H1 (cell line): ENCODE measurements around the gene PHLPP1. TPM values are rescaled to one million over a fixed set of nuclear protein-coding genes. Genes with fewer than 3 reads are reported as not detected.

Experiments used
- CTCF ChIA-PET: fragments of 300-600 bp; sonication (Branson Sonifier 250); formaldehyde crosslinking; loops from one replicate; lab custom pipeline; 2021; ENCODE audit not compliant: partially characterized antibody; lab: Charles Lee
- POLR2A ChIA-PET: fragments of 300-600 bp; sonication (Branson Sonifier 250); formaldehyde crosslinking; loops from one replicate; lab custom pipeline; 2021; ENCODE audit warnings: inconsistent platforms; ENCODE audit not compliant: partially characterized antibody; lab: Charles Lee
- DNase-seq, 2 experiments: peaks; one replicate each; pipeline versions ENCODE4 v3.0.0 to v3.0.0-alpha.2; 2010 to 2022; ENCODE audit warnings: low spot score in 2 of 2, low read depth in 1 of 2, mixed read lengths in 1 of 2
- FAIRE-seq: peaks from 2 replicates; lab custom pipeline; 2011; peaks lifted over from hg19 to GRCh38; lab: Jason Lieb, UNC
- H2AFZ ChIP-seq: 2 replicates; pipeline ENCODE4 v1.8.1; 2012; ENCODE audit warnings: low read length, inconsistent platforms
- H2AK5ac ChIP-seq: 2 replicates; pipeline ENCODE4 v1.6.1; 2013; ENCODE audit warnings: low read depth, low read length
- H2BK120ac ChIP-seq: replicated peaks from 2 replicates; pipeline ENCODE3; 2013; ENCODE audit warnings: low read depth, low read length, inconsistent platforms
- H2BK12ac ChIP-seq: 2 replicates; pipeline ENCODE4 v1.6.1; 2013; ENCODE audit warnings: low read depth, low read length
- H2BK15ac ChIP-seq: 2 replicates; pipeline ENCODE4 v1.6.1; 2013; ENCODE audit warnings: low read length
- H2BK20ac ChIP-seq: 2 replicates; pipeline ENCODE4 v1.6.1; 2013; ENCODE audit warnings: low read length
- H2BK5ac ChIP-seq: 2 replicates; pipeline ENCODE4 v1.6.1; 2013; ENCODE audit warnings: low read depth, low read length
- H3K14ac ChIP-seq: 2 replicates; pipeline ENCODE4 v1.6.1; 2013; ENCODE audit warnings: inconsistent platforms; ENCODE audit not compliant: insufficient read length
- H3K18ac ChIP-seq: 2 replicates; pipeline ENCODE4 v1.6.1; 2013; ENCODE audit warnings: low read length; ENCODE audit errors: extremely low read depth
- H3K23ac ChIP-seq: 2 replicates; pipeline ENCODE4 v1.6.1; 2013; ENCODE audit warnings: inconsistent platforms; ENCODE audit not compliant: insufficient read length
- H3K23me2 ChIP-seq: 2 replicates; pipeline ENCODE4 v1.6.1; 2013; ENCODE audit warnings: low read depth, low read length
- H3K27ac ChIP-seq: 2 replicates; pipeline ENCODE4 v1.6.1; 2011; ENCODE audit warnings: low read depth, low read length, inconsistent platforms
- H3K27me3 ChIP-seq, 4 experiments: replicated peaks in 1 of 4; 1 replicate in 1 of 4; 2 replicates in 3 of 4; pipeline versions ENCODE4 v1.6.1 to v1.8.1; 2011 to 2013; ENCODE audit warnings: low read length in 3 of 4, mild to moderate bottlenecking in 3 of 4, inconsistent platforms in 2 of 4, mixed read lengths in 2 of 4, moderate library complexity in 1 of 4; ENCODE audit not compliant: control insufficient read depth in 3 of 4, insufficient read depth in 3 of 4; ENCODE audit errors: extremely low read depth in 1 of 4
- H3K36me3 ChIP-seq, 4 experiments: 2 replicates each; pipeline versions ENCODE4 v1.6.1 to v1.8.1; 2011 to 2013; ENCODE audit warnings: mild to moderate bottlenecking in 4 of 4, low read length in 3 of 4, moderate library complexity in 2 of 4, control low read depth in 1 of 4, inconsistent platforms in 1 of 4; ENCODE audit not compliant: insufficient read depth in 4 of 4, control insufficient read depth in 2 of 4
- H3K4ac ChIP-seq: replicated peaks from 2 replicates; pipeline ENCODE3; 2013; ENCODE audit warnings: low read length, low read depth, mixed read lengths, inconsistent platforms; ENCODE audit not compliant: insufficient read length
- H3K4me1 ChIP-seq, 4 experiments: replicated peaks in 1 of 4; 1 replicate in 1 of 4; 2 replicates in 3 of 4; pipeline versions ENCODE4 v1.6.1 to v1.8.1; 2011 to 2013; ENCODE audit warnings: low read length in 3 of 4, inconsistent platforms in 2 of 4, mixed read lengths in 1 of 4; ENCODE audit not compliant: insufficient read depth in 4 of 4, control insufficient read depth in 3 of 4
- H3K4me2 ChIP-seq, 2 experiments: 2 replicates each; pipeline versions ENCODE4 v1.6.1 to v1.8.1; 2011 to 2013; ENCODE audit warnings: low read depth in 2 of 2, low read length in 2 of 2, control low read depth in 1 of 2, inconsistent platforms in 1 of 2, mild to moderate bottlenecking in 1 of 2; ENCODE audit not compliant: insufficient read depth in 1 of 2
- H3K4me3 ChIP-seq, 4 experiments: fragments of 200-600, 300-600 bp in 1 of 4; sonication (generic), shearing (Covaris generic), sonication (Bioruptor Twin) in 1 of 4; 2 replicates each; pipeline versions ENCODE4 v1.5.1 to v1.8.1; 2011 to 2016; ENCODE audit warnings: low read length in 4 of 4, low read depth in 3 of 4, control low read depth in 2 of 4, inconsistent platforms in 2 of 4, mild to moderate bottlenecking in 2 of 4, mixed read lengths in 1 of 4, moderate library complexity in 1 of 4; ENCODE audit not compliant: insufficient read depth in 2 of 4; ENCODE audit errors: extremely low read depth in 1 of 4
- H3K56ac ChIP-seq: replicated peaks from 2 replicates; pipeline ENCODE3; 2013; ENCODE audit warnings: low read depth, mild to moderate bottlenecking, mixed read lengths, low read length, inconsistent platforms; ENCODE audit not compliant: insufficient read length
- H3K79me1 ChIP-seq: 2 replicates; pipeline ENCODE4 v1.6.1; 2013; ENCODE audit warnings: low read depth, low read length, control low read depth
- H3K79me2 ChIP-seq, 2 experiments: 2 replicates each; pipeline versions ENCODE4 v1.6.1 to v1.8.1; 2012 to 2013; ENCODE audit warnings: low read length in 2 of 2, mild to moderate bottlenecking in 2 of 2, inconsistent platforms in 1 of 2; ENCODE audit not compliant: insufficient read depth in 2 of 2, control insufficient read depth in 1 of 2
- H3K9ac ChIP-seq, 4 experiments: replicated peaks in 1 of 4; 1 replicate in 1 of 4; 2 replicates in 3 of 4; pipeline versions ENCODE4 v1.6.1 to v1.8.1; 2011 to 2013; ENCODE audit warnings: low read depth in 3 of 4, low read length in 3 of 4, control low read depth in 2 of 4, mild to moderate bottlenecking in 2 of 4, moderate library complexity in 2 of 4, inconsistent platforms in 1 of 4; ENCODE audit errors: extremely low read depth in 1 of 4
- H3K9me3 ChIP-seq, 2 experiments: 2 replicates each; pipeline versions ENCODE4 v1.6.1 to v1.8.1; 2012 to 2013; ENCODE audit warnings: mild to moderate bottlenecking in 2 of 2, moderate library complexity in 2 of 2, control low read depth in 1 of 2, inconsistent platforms in 1 of 2, low read depth in 1 of 2, low read length in 1 of 2, mixed read lengths in 1 of 2; ENCODE audit not compliant: insufficient read depth in 2 of 2
- H4K20me1 ChIP-seq, 2 experiments: replicated peaks in 1 of 2; 2 replicates each; pipeline versions ENCODE3 to v1.8.1; 2011 to 2013; ENCODE audit warnings: inconsistent platforms in 2 of 2, low read length in 2 of 2, mild to moderate bottlenecking in 1 of 2; ENCODE audit not compliant: insufficient read depth in 2 of 2, control insufficient read depth in 1 of 2
- H4K5ac ChIP-seq: 2 replicates; pipeline ENCODE4 v1.6.1; 2013; ENCODE audit warnings: low read length, low read depth, mixed read lengths, inconsistent platforms; ENCODE audit not compliant: insufficient read length
- H4K8ac ChIP-seq: 2 replicates; pipeline ENCODE4 v1.8.0; 2013; ENCODE audit warnings: mild to moderate bottlenecking, moderate library complexity, low read length, inconsistent platforms; ENCODE audit not compliant: insufficient read depth; ENCODE audit errors: extremely low read depth
- H4K91ac ChIP-seq: replicated peaks from 2 replicates; pipeline ENCODE3; 2013; ENCODE audit warnings: low read length, mixed read lengths, inconsistent platforms; ENCODE audit not compliant: insufficient read length
- BACH1 ChIP-seq: IDR thresholded peaks from 2 replicates; pipeline ENCODE4 v1.6.1; 2012; ENCODE audit warnings: low read length, improper control_type of control experiment
- CBX8 ChIP-seq: fragments of 300-800, 300-1000 bp; sonication (generic); IDR thresholded peaks from 2 replicates; pipeline ENCODE4 v1.7.1; 2016; ENCODE audit warnings: low read depth, low read length, borderline replicate concordance
- JUN ChIP-seq: IDR thresholded peaks from 2 replicates; pipeline ENCODE4 v1.6.1; 2011; ENCODE audit warnings: low read depth, mild to moderate bottlenecking, improper control_type of control experiment, low read length
- NANOG ChIP-seq: IDR thresholded peaks from 2 replicates; pipeline ENCODE4 v1.6.1; 2011; ENCODE audit warnings: low read length, low read depth, mild to moderate bottlenecking, inconsistent platforms; ENCODE audit not compliant: insufficient read depth, poor library complexity, severe bottlenecking
- NRF1 ChIP-seq: IDR thresholded peaks from 2 replicates; pipeline ENCODE4 v1.6.1; 2011; ENCODE audit warnings: mild to moderate bottlenecking, low read depth, low read length, improper control_type of control experiment
- POLR2A ChIP-seq, 2 experiments: IDR thresholded peaks; 1 replicate in 1 of 2; 2 replicates in 1 of 2; pipeline ENCODE4 v1.6.1; 2011; ENCODE audit warnings: low read depth in 2 of 2, low read length in 2 of 2, mild to moderate bottlenecking in 2 of 2; ENCODE audit errors: control extremely low read depth in 1 of 2
- RAD21 ChIP-seq, 2 experiments: IDR thresholded peaks in 1 of 2; conservative IDR thresholded peaks in 1 of 2; 2 replicates each; pipeline ENCODE4 v1.6.1; 2011; ENCODE audit warnings: low read depth in 2 of 2, low read length in 2 of 2, improper control_type of control experiment in 1 of 2, inconsistent platforms in 1 of 2, mild to moderate bottlenecking in 1 of 2, moderate library complexity in 1 of 2
- SIX5 ChIP-seq: IDR thresholded peaks from 2 replicates; pipeline ENCODE4 v1.6.1; 2011; ENCODE audit warnings: mild to moderate bottlenecking, low read depth, low read length
- SP2 ChIP-seq: IDR thresholded peaks from 2 replicates; pipeline ENCODE4 v1.6.1; 2012; ENCODE audit warnings: mild to moderate bottlenecking, low read length, inconsistent platforms
- TBP ChIP-seq: IDR thresholded peaks from 2 replicates; pipeline ENCODE4 v1.6.1; 2011; ENCODE audit warnings: low read depth, low read length, improper control_type of control experiment
- WGBS, 2 experiments: shearing (Covaris generic) in 1 of 2; methylation state at CpG; one replicate each; pipeline versions ENCODE4 v1.1.6 to v1.1.7; 2013 to 2015; ENCODE audit warnings: low lambda C conversion rate in 2 of 2, mixed read lengths in 2 of 2, inconsistent platforms in 1 of 2, low coverage in 1 of 2, missing lambda C conversion rate in 1 of 2; ENCODE audit not compliant: insufficient replicate concordance in 2 of 2, insufficient coverage in 1 of 2, insufficient read length in 1 of 2; ENCODE audit errors: extremely low coverage in 1 of 2, missing lambda C conversion rate in 1 of 2; 5-methylcytosine and 5-hydroxymethylcytosine counted together
- polyA plus RNA-seq, 7 experiments: library from polyadenylated mRNA; depleted of rRNA in 3 of 7; stranded (reverse) in 5 of 7; unstranded in 2 of 7; fragments of >200 nt in 5 of 7; fragments of 200-250 nt in 2 of 7; gene quantifications; 1 replicate in 5 of 7; 2 replicates in 1 of 7; 4 replicates in 1 of 7; pipeline versions ENCODE4 v1.2.1 to v1.2.3, GENCODE V29; 2011 to 2013; ENCODE audit warnings: missing spikeins in 2 of 7, mixed read lengths in 2 of 7
- total RNA-seq: library from RNA; stranded (reverse); fragmentation: NEBNext Ultra II Directional; extraction: Animal tissue kit (Norgen Biotek cat#: 25700); gene quantifications from 2 replicates; pipeline ENCODE4 v1.2.1, GENCODE V29; 2021
- TF ChIP-seq, protein P1 (sequence below): IDR thresholded peaks from 2 replicates; pipeline ENCODE4 v1.6.1; 2012; ENCODE audit warnings: low read length, inconsistent platforms
- TF ChIP-seq, protein P2 (sequence below): IDR thresholded peaks from 2 replicates; pipeline ENCODE4 v1.6.1; 2012; ENCODE audit warnings: inconsistent platforms

PHLPP1 gene
- total and polyA plus RNA-seq, 2 of the 8 experiments (the other 6 are each of a cell fraction or from before 2014, with no cell fraction given) = 28.0 to 66.3 TPM

DNA sequence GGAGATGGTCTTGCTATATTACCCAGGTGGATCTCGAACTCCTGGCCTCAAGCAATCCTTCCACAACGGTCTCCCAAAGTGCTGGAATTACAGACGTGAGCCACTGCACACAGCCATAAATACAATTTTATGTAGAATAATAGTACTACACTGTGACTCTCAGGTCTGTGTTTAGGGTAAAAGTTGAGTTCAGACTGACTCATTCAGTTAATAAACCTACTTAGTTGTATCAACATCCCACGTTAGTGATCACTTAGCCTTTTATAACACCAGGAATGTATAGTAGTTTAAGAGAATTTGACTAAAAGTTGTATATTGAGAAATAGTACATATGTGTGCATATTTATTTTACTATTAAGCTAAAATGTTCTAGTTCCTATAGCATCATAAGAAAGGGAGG lies 237.5 kb downstream of the PHLPP1 start:
- H3K27ac ChIP-seq = no peak overlapping the region
- H3K56ac ChIP-seq = no peak overlapping the region
- no peak overlapping the region for H2BK20ac ChIP-seq
- no peak overlapping the region for H4K8ac ChIP-seq
- no peaks in the 10 kb centered on the region; a peak in 1 of 4 replicates for H3K79me2 ChIP-seq
- no peak overlapping the region for H2AK5ac ChIP-seq
- H3K9ac ChIP-seq = no peak overlapping the region
- DNase-seq (no peak), FAIRE-seq (no peak)
- H4K5ac ChIP-seq = no peak overlapping the region
- H2BK15ac ChIP-seq = no peak overlapping the region
- H2BK120ac ChIP-seq = no peak overlapping the region
- H3K9me3 ChIP-seq = no peaks in the 10 kb centered on the region
- H3K79me1 ChIP-seq = no peaks in the 10 kb centered on the region
- H3K23me2 ChIP-seq = no peaks in the 10 kb centered on the region
- H3K27me3 ChIP-seq = no peaks in the 10 kb centered on the region
- POLR2A ChIA-PET = no interaction called here
- H3K23ac ChIP-seq = no peak overlapping the region
- CTCF ChIA-PET = interaction anchor here (1.1 to 1.7 kb wide), 3 partner anchors 30 to 368 kb away, joined by 3 to 5 read pairs (median 4); no protein-coding TSS in a partner anchor
- peaks cover 0 to 22% (median 5%) of the 10 kb centered on the region in 4 experiments; a peak in 5 of 8 replicates for H3K36me3 ChIP-seq
- H2BK12ac ChIP-seq = no peak overlapping the region
- no peak overlapping the region for H3K4ac ChIP-seq
- no peak overlapping the region for H3K14ac ChIP-seq
- no peak overlapping the region for H3K18ac ChIP-seq
- H2AFZ ChIP-seq = no peak overlapping the region
- H4K91ac ChIP-seq = no peak overlapping the region
- no peak overlapping the region for H2BK5ac ChIP-seq
- H3K4me1 ChIP-seq = peaks cover 0 to 6% (median 0%) of the 10 kb centered on the region in 4 experiments; a peak in 2 of 7 replicates
- peaks cover 0 to 1% of the 10 kb centered on the region in 2 experiments for H4K20me1 ChIP-seq
- 79% methylated on average over 4 of the region's 4 CpGs; no CpG with 5 or more reads in 1 of the 2 experiments for WGBS, 2 experiments
- H3K4me2 ChIP-seq = no peak overlapping the region
- H3K4me3 ChIP-seq = no peak overlapping the region
- TF ChIP-seq NANOG = no peak
- TF ChIP-seq SP2 = no peak
- TF ChIP-seq, protein P1, sequence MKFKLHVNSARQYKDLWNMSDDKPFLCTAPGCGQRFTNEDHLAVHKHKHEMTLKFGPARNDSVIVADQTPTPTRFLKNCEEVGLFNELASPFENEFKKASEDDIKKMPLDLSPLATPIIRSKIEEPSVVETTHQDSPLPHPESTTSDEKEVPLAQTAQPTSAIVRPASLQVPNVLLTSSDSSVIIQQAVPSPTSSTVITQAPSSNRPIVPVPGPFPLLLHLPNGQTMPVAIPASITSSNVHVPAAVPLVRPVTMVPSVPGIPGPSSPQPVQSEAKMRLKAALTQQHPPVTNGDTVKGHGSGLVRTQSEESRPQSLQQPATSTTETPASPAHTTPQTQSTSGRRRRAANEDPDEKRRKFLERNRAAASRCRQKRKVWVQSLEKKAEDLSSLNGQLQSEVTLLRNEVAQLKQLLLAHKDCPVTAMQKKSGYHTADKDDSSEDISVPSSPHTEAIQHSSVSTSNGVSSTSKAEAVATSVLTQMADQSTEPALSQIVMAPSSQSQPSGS = no peak
- TF ChIP-seq SIX5 = no peak
- no peak for TF ChIP-seq NRF1
- TF ChIP-seq, protein P2, sequence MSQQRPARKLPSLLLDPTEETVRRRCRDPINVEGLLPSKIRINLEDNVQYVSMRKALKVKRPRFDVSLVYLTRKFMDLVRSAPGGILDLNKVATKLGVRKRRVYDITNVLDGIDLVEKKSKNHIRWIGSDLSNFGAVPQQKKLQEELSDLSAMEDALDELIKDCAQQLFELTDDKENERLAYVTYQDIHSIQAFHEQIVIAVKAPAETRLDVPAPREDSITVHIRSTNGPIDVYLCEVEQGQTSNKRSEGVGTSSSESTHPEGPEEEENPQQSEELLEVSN = no peak
- no peak for TF ChIP-seq POLR2A (IDR thresholded peaks at IDR 0.05; ENCODE audit: control extremely low read depth in 1 of 2, low read depth in 2 of 2, low read length in 2 of 2)
- no peak for TF ChIP-seq RAD21 (IDR thresholded peaks at IDR 0.05 in 1 of 2, conservative IDR thresholded peaks at IDR 0.05 in 1 of 2; ENCODE audit: low read depth in 2 of 2, low read length in 2 of 2)
- TF ChIP-seq TBP = no peak
- TF ChIP-seq CBX8 = no peak
- no peak for TF ChIP-seq JUN
- TF ChIP-seq BACH1 = no peak
